CD4-positive, alpha-beta T cell treated with Interleukin-4 for 4 hours (primary cell): ENCODE data around the gene PPP1R37.

Experiments
- DNase-seq: peaks from one replicate; pipeline ENCODE4 v3.0.0-alpha.2; 2020

Gene PPP1R37

GRCh38 chr19:45172611-45173208, 79.7 kb downstream of the PPP1R37 start:
- DNase-seq = no peak

- no peak for DNase-seq
Measured at GRCh38 chr19:45173816-45174215, 80.8 kb downstream of the PPP1R37 start.

- DNase-seq = no peak
Measured at GRCh38 chr19:45175515-45176345, 82.8 kb downstream of the PPP1R37 start.

- DNase-seq = peak; percentile 46
Measured at GRCh38 chr19:45177817-45178261, 84.9 kb downstream of the PPP1R37 start, which contains the start of gene TRAPPC6A. Gene TRAPPC6A (minus strand): TSS chr19:45178237. CDS start chr19:45178218, 19 bp downstream.

- DNase-seq = peak; percentile 100
Measured at GRCh38 chr19:45178262-45179071, 85.5 kb downstream of the PPP1R37 start, which contains the start of gene BLOC1S3. Gene BLOC1S3 (plus strand): TSS chr19:45178784. CDS start chr19:45179297, 513 bp downstream.

- peak; percentile 8 for DNase-seq
Measured at GRCh38 chr19:45179072-45179891, 86.3 kb downstream of the PPP1R37 start.

GRCh38 chr19:45179892-45180370, 87.0 kb downstream of the PPP1R37 start:
- DNase-seq = no peak

- no peak for DNase-seq
Measured at GRCh38 chr19:45180936-45181335, 88.0 kb downstream of the PPP1R37 start.

GRCh38 chr19:45182758-45183157, 89.8 kb downstream of the PPP1R37 start:
- no peak for DNase-seq

- DNase-seq = no peak
Measured at GRCh38 chr19:45184115-45184514, 91.1 kb downstream of the PPP1R37 start.

GRCh38 chr19:45186509-45187334, 93.7 kb downstream of the PPP1R37 start:
- DNase-seq = no peak

- DNase-seq = peak; percentile 50
Measured at GRCh38 chr19:45187421-45188100, 94.6 kb downstream of the PPP1R37 start.

GRCh38 chr19:45189971-45190370, 97.0 kb downstream of the PPP1R37 start:
- DNase-seq = no peak

- no peak for DNase-seq
Measured at GRCh38 chr19:45191375-45191774, 98.4 kb downstream of the PPP1R37 start.

- no peak for DNase-seq
Measured at GRCh38 chr19:45195764-45196163, 102.8 kb downstream of the PPP1R37 start.
